ENCODE results near the gene C19orf53. TPM values are rescaled to one million over a fixed set of nuclear protein-coding genes. Genes with fewer than 3 reads are reported as not detected.

C19orf53 gene
- total RNA-seq, 4 donors from 2014 or later, result 114 to 129 (median 120) TPM

DNA sequence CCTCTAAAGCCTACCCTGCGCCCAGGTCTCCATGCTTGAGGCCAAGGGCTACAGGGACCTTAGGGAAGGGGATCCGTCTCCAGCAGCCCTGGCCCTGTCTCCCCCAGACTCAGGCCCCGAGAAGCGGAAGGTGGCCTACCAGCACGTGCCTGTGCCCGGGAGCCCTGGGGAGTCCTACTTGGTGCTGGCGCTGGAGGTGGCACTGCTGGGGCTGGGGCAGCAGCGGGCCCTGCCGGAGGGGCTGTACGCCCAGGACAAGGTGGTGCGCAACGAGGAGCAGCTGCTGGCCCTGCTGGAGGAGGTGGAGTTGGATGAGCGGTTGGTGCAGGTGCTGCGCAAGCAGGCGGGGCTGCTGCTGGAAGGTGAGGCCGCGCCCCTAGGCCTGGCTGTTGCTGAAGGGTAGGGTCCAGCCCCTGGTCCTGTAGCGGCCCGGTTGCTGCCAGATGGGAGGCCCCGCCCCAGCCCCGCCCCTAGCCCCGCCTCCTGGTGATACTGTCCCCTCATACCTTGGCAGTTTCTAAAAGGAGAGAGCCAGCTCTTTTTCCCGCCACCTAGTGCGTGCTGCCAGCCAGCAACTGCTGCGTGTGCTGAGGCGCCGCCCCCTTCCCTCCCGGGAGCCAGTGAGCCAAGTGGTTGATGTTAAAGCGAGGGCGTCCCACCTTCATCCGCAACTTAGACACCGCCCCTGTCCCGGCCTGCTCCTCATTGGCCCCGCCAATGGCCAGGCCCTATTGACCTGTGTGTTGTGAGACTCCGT lies 43.5 kb downstream of the C19orf53 start:
- peak overlapping the region; percentile 4 to 41 (median 33) for H3K4me3 ChIP-seq
- TF ChIP-seq POLR2A (IDR thresholded peaks at IDR 0.05), result no peak
- TF ChIP-seq, protein P1, sequence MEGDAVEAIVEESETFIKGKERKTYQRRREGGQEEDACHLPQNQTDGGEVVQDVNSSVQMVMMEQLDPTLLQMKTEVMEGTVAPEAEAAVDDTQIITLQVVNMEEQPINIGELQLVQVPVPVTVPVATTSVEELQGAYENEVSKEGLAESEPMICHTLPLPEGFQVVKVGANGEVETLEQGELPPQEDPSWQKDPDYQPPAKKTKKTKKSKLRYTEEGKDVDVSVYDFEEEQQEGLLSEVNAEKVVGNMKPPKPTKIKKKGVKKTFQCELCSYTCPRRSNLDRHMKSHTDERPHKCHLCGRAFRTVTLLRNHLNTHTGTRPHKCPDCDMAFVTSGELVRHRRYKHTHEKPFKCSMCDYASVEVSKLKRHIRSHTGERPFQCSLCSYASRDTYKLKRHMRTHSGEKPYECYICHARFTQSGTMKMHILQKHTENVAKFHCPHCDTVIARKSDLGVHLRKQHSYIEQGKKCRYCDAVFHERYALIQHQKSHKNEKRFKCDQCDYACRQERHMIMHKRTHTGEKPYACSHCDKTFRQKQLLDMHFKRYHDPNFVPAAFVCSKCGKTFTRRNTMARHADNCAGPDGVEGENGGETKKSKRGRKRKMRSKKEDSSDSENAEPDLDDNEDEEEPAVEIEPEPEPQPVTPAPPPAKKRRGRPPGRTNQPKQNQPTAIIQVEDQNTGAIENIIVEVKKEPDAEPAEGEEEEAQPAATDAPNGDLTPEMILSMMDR (IDR thresholded peaks at IDR 0.05), result peak in 1 of 6 experiments; percentile 11
- no peaks in the 10 kb centered on the region for H3K9me3 ChIP-seq
- peaks cover 4 to 73% (median 4%) of the 10 kb centered on the region in 3 donors for H3K36me3 ChIP-seq
- intact Hi-C loops (cut with DNase I), result no loop called here
- H3K4me1 ChIP-seq, result peaks cover 0 to 26% (median 4%) of the 10 kb centered on the region in 3 donors
- no peak for DNase-seq
- H3K27ac ChIP-seq, result peak overlapping the region in 3 of 4 donors; percentile 56 to 75 (median 68)
- no peaks in the 10 kb centered on the region for H3K27me3 ChIP-seq
- WGBS, 2 donors, result 39 to 44% methylated on average over 12 to 13 of the region's 35 CpGs

DNA sequence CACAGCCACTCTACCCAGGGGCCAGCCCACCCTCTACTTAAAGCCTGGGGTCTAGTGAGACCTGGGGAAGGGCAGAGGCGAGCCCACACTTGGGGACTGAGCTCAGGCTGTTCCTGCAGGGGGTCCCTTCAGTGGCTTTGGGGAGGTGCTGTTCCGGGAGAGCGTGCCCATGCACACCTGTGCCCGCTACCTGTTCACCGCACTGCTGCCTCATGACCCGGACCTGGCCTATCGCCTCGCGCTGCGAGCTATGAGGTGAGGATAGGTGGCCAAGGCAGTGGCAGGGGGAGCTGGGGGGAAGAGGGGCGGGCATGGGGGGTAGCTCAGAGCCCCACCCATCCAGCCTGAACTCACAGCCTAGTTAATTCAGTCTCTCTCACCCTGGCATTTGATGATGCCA lies 45.0 kb downstream of the C19orf53 start:
- no peak overlapping the region for H3K4me3 ChIP-seq
- no peaks in the 10 kb centered on the region for H3K9me3 ChIP-seq
- H3K36me3 ChIP-seq, result peaks cover 0 to 73% (median 4%) of the 10 kb centered on the region in 3 donors
- DNase-seq, result no peak
- no peak overlapping the region for H3K27ac ChIP-seq
- 83% methylated on average over 2 of the region's 11 CpGs; no CpG with 5 or more reads in 1 of the 2 donors for WGBS, 2 donors
- no peaks in the 10 kb centered on the region for H3K27me3 ChIP-seq
- peaks cover 0 to 33% (median 4%) of the 10 kb centered on the region in 3 donors for H3K4me1 ChIP-seq
- TF ChIP-seq, protein P1 (IDR thresholded peaks at IDR 0.05), result no peak
- no peak for TF ChIP-seq POLR2A (IDR thresholded peaks at IDR 0.05)
- intact Hi-C loops (cut with DNase I), result no loop called here

DNA sequence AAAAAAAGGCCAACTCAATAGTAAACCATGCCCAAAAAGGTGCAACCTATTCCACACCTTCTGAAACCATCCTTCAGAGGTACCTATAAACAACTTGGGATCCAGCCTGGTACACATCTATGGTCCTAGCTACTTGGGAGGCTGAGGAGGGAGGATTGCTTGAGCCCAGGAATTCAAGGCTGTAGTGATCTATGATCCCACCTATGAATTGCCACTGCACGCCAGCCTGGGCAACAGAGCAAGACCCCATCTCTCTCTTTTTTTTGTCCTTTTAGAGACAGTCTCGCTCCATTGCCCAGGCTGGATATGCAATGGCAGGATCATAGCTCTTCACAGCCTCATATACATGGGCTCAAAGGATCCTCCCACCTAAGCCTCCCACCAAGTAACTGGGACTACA lies 47.0 kb downstream of the C19orf53 start:
- Histone ChIP-seq H3K27me3 (no peaks in the 10 kb centered on the region), H3K4me3 (no peak overlapping the region), H3K4me1 (peaks cover 0 to 33% (median 4%) of the 10 kb centered on the region in 3 donors), H3K36me3 (peaks cover 0 to 73% (median 0%) of the 10 kb centered on the region in 3 donors), H3K27ac (peak overlapping the region in 1 of 4 donors; percentile 1), H3K9me3 (no peaks in the 10 kb centered on the region)
- 100% methylated on average over 2 of the region's 2 CpGs for whole genome bisulfite sequencing, 2 donors
- intact Hi-C loops (cut with DNase I), result no loop called here
- TF ChIP-seq, protein P1 (IDR thresholded peaks at IDR 0.05), result no peak
- no peak for TF ChIP-seq POLR2A (IDR thresholded peaks at IDR 0.05)
- no peak for DNase-seq

DNA sequence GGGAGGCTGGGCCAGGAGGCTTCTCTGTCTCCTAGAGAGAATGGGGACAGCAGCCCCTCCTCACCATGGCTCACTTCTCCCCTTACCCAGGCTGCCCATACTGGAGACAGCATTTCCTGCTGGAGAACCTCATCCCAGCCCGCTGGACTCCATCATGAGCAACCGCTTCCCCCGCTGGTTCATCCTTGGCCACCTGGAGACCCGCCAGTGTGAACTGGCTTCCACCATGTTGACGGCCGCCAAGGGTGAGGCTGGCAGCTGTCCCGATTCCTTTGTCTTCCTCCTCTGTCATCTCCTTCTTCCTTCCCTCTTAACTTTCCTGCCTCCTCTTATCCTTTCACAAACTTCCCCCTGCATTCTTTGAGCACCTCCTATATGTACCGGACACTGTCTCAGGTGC lies 49.0 kb downstream of the C19orf53 start:
- H3K27me3 ChIP-seq, result no peaks in the 10 kb centered on the region
- peak overlapping the region in 2 of 4 donors; percentile 48 to 58 for H3K27ac ChIP-seq
- intact Hi-C loops (cut with DNase I), result no loop called here
- WGBS, 2 donors, result 81% methylated on average over 3 to 8 of the region's 8 CpGs
- no peak for DNase-seq
- no peaks in the 10 kb centered on the region for H3K9me3 ChIP-seq
- H3K4me3 ChIP-seq, result no peak overlapping the region
- peaks cover 0 to 22% (median 0%) of the 10 kb centered on the region in 3 donors for H3K4me1 ChIP-seq
- TF ChIP-seq, protein P1 (IDR thresholded peaks at IDR 0.05), result no peak
- peaks cover 0 to 74% (median 0%) of the 10 kb centered on the region in 3 donors for H3K36me3 ChIP-seq

DNA sequence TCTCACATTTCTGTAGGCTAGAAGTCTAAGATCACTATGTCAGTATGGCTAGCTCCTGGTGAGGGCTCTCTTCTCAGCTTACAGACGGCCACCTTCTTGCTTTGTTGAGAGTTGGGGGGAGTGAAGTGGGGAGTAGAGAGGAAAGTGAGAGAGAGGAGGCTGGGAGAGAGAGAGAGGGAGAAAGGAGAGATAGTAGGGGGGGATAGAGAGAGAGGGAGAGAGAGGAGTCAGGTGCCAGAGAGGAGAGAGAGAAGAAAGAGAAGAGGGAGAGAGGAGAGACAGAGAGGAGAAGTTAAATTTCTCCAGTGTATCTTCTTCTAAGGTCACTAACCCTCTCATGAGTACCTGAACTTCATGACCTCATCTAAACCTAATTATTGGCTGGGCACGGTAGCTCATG lies 49.6 kb downstream of the C19orf53 start:
- Histone ChIP-seq H3K4me3 (no peak overlapping the region), H3K4me1 (peaks cover 0 to 20% (median 0%) of the 10 kb centered on the region in 3 donors), H3K27ac (no peak overlapping the region), H3K9me3 (no peaks in the 10 kb centered on the region), H3K27me3 (no peaks in the 10 kb centered on the region), H3K36me3 (peaks cover 0 to 77% (median 0%) of the 10 kb centered on the region in 3 donors)
- no peak for DNase-seq
- intact Hi-C loops (cut with DNase I), result no loop called here
- 88 to 100% methylated on average over 2 of the region's 2 CpGs for WGBS, 2 donors
- TF ChIP-seq POLR2A (IDR thresholded peaks at IDR 0.05), result no peak
- TF ChIP-seq, protein P1 (IDR thresholded peaks at IDR 0.05), result no peak

All from esophagus squamous epithelium (tissue), 5 donors.